GM18499 (cell line): ENCODE results near the gene DAP.
"Not testable (repeated sequence)": the region's sequence is repeated elsewhere in the genome, so short reads cannot be mapped to it uniquely, and the experiment has no call there.

Experiments used
- ATAC-seq: cut with Tn5 transposase; IDR thresholded peaks from one replicate; pipeline ENCODE4 v1.9.1; 2021; ENCODE audit warnings: moderate number of reproducible peaks; ENCODE audit not compliant: insufficient read depth, unreplicated experiment

DAP gene

DNA sequence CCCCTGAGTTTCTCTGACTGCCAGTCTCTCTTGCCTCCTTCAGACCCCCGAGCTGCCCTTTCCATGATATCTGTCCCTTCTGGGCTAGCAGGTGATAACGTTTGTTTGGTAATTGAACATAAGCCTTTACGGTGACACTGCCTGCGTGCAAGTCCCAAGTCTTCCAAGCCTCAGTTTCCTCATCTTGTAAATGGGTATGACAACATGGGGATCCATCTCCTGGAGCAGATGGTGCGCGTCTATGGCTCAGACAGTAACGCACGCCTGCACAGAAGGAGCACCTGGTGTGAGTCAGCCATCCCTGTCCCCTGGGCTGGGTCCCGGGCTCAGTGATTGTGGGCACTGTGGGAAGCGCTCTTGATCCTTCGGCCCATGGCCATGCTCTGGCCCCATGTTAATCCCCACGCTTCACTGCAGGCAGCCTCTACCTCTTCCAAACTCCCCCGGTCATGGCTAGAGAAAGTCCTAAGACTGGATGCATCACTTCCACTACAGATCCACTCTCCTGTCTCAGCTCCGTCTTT is 85.8 kb downstream of the DAP start:
- no peak for ATAC-seq

DNA sequence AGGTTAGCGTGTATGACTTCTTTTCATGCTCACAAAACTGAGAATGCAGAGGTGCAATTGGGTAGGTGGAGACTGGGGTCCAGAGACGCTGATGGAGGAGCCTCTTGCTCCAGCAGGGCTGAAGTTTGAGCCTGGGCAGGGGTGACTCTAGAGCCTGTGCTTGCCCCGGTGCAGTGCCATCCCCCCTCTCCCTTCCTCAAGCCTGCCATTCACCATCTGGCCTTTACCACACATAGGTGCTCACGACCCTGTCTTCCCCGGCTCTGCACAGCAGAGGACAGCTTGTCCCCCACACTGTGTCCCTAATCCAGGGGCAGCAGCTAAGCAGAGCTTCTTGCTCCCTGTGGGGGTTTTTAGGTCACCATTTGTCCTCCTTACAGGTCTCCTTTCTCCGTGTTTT is 86.5 kb downstream of the DAP start:
- no peak for ATAC-seq

GRCh38 chr5:10674096-10674495 is 86.9 kb downstream of the DAP start:
- ATAC-seq: no peak

- no peak for ATAC-seq
These were observed 87.6 kb downstream of the DAP start for GRCh38 chr5:10673407-10673806.

- ATAC-seq: no peak
These were observed 88.0 kb downstream of the DAP start for GRCh38 chr5:10673017-10673389.

DNA sequence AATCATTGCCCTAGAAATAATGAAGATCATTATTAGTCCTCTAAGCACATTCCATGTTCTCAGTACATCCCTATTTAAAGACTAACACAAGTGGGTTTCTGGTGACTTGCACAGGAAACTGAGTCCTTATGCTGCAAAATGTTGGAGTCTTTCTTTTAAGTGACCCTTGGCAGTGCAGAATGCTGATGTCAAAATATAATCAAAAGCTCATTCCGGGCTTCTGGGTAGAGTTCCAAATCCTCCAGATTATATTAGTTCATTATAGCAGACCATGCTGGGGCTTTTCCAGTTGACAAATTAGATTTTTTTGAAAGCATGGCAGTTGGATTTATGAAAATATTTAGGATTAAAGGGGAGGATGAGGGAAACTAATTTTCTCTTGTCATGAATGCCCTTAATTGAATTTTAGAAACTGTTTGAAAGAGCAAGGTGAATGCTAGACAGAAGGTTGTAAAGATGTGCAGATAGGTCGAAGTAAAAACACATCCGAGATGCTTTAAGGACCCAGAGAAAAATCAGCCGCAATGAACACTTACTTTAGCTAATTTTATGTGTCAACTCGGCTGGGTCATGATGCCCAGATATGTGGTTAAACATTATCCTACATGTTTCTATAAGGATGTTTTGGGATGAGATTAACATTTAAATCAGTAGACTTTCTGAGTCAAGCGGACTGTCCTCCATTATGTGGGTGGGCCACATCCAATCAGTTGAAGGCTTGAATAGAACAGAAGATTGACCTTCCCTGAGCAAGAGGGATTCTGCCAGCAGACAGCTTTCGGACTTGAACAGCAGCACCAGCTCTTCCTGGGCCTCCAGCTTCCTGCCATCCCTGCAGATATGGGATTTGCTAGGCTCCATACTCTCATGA is 88.7 kb downstream of the DAP start:
- no peak for ATAC-seq

- no peak for ATAC-seq
These were observed 89.7 kb downstream of the DAP start for GRCh38 chr5:10671041-10672008.

DNA sequence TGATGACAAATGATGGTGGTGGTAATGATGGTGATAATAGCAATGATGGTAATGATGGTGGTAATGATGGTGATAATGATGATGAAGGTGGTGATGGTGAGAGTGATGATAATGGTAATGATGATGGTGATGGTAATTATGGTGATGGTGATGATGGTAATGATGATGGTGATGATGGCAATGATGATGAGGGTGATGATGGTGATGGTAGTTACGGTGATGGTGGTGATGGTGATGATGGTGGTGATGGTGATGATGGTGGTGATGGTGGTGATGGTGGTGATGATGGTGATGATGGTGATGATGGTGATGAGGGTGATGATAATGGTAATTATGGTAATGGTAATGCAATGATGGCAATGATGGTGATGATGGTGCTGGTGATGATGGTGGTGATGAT is 91.1 kb downstream of the DAP start:
- no peak for ATAC-seq

DNA sequence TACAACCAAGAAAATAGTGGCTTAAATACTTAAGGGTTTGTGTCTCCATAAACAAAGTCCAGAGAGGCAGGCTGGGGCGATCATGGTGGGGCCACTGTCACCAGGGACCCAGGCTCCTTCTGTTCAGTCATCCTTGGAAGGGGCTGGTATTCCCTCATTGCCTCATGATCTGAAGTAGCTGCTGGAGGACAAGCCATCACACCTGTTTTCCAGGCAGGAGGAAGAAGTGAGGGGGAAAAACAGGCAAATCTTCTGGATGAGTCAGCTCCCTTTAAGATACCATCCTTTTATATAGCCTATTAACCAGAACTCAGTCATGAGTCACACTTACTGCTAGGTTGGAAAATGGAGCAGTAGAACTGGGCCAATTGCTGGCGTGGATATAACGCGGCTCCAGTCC is 92.3 kb downstream of the DAP start:
- no peak for ATAC-seq

- ATAC-seq: no peak
These were observed 93.5 kb downstream of the DAP start for GRCh38 chr5:10667431-10668057.

DNA sequence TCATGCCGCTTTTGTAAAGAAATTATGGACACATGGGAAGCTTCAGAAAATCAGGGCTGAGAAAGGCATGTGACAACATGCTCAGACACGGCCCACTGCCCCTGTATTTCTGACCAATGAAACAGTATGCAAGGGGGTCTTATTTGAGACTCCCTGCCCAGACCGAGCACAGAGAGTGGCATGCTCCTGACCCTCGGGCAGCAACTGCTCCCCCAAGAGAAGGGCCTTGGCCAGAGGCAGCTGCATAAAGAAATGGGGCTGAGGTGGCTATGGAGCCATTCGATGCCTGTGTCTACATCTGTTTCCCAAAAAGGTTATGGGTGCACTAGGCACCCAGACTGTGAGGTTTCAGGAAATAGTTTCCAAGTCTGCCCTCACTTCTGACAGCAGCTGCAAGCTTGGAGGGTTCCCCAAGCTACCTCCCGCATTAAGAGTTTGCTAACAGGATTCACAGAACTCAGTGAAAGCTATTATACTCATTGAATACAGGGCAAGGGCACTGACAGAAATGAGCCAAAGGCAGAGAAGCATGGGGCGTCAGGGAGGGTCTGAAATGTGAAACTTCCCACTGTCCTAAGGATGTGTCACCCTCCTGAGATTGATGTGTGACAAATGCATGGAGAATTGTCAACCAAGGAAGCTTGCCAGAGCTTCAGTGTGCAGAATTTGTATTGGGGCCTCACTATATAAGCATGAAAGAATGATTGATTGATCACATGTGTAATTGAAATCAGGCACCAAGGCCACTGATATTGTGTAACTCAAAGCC is 94.3 kb downstream of the DAP start:
- no peak for ATAC-seq

DNA sequence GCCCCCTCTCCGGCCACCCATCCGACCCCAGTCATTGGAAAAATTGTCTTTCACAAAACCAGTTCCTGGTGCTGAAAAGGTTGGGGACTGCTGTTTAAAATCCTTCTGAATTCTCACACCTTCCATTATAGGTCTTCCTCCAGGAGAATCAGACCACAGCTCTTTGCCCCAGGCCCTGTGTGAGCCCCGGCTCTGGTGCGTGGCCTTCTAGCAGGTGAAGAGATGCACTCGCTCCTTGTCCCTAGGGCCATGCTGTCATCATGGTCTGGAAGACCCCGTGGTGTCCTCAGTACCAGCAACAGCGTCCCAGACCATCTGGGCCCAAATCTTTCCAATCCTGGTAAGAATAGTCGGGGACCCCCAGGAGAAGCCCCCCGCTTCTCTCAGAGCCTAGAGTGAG is 95.2 kb downstream of the DAP start:
- no peak for ATAC-seq

DNA sequence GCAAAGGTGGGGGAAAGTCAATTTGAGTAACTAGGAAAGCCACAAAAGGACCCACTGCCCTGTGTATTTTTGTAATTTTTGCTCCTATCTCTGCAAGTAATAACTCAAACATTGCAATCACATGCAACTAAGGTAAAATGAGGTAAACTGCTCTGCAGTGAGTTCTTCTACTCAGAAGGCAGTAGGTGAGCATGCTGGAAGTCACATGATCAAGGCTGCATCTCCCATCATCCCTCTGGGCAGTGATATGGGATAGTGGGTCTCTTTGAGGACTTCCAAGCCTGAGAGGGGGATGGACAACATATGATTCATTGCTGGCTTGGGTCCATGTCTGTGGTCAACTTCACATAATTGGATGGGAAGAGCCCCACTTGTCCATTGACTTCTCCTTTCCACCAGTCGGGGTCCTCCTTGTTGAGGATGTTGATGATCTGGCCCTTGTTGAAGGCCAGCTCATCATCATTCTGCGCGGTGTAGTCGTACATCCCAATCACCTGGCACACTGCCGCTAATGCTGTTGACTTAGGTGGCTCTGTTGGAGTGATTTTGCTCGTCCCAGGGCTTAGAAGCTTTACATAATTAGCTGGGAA is 96.8 kb downstream of the DAP start:
- ATAC-seq: not testable (repeated sequence)

DNA sequence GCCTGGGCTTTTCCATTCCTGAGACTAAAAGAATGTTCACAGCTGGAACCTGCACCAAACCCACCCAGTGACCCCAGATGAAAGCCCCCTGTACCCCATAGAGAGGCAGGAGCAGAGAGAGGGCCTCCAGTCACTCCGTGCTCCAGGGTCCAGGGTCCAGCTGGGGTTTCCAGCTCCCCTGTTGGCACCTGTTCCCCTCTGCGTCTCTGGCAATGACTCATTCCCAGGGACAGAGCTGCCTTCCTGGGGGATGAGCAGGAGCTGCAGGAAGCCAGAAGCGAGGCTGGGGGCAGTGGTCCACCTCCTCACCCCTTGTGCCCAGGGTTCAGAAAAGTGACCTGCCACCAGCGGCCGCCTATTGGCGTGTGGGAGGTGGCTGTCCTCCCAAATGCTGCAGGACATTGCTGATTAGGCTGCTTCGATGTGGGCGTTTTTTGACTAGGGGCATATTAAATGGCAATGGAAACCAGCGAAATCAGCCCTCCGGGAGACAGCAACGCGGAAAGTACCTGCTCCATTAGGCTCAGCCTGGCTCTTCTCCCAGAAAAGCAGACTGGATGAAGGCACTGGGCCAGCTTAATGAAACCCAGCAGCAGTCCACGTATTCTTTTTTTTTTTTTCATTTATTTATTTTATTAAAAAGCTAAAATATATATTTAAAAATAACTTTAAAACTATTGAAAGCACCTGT is 97.4 kb downstream of the DAP start:
- ATAC-seq: no peak

DNA sequence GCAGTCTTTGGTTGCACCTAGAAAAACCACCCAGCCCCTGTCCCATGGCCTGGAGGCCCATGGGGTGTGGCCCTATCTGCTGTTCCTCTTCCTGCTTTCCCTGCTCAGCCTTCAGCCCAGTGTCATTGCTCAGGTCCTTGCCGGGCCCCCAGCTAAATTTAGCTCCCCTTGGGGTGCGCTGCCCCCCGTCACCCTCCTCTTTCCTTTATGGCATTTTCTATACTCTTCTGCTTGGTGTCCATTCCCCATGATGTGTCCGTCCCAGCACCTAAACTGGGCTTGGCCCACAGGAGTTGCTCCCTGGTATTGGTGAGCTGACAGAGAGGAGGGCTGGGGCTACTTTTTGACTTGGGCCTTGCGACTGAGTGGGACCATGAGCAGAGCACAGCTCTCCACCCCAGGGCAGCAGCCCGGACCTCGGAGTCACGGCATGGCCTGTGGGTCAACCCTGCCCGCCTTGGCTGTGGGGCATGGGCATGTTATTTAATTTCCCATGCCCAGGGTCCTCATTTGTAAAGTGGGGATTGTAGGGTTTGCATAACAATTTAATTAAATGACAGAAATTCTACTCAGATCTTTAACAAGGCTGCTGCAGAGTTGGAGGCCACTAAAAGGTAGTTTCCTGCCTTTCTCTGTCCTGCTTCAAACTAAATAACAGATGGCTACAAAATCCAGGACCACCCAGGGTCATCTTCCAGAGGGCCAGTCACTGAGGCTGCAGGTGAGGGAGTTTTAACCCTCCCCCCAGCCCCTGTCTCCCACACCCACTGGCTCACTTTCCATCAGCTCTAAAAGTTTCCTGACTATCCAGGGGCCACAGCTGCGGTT is 98.2 kb downstream of the DAP start:
- no peak for ATAC-seq

DNA sequence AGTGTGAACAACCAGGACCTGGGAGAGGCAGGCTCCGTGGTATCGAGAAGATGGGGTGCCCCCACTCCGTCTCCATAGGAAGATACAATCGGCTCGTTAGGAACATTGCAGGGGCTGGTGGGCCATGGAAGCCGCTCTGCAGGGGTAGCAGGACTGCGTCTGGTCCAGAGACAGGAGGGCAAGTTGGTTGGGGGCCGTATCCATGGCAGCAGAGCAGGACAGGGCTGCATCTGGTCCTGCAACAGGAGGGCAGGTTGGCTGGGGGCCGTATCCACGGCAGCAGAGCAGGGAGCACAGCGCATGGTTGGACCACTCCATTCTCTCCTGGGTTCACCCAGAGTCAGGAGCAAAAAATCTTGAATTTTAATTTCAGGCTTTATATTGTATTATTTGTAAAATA is 99.0 kb downstream of the DAP start:
- no peak for ATAC-seq

DNA sequence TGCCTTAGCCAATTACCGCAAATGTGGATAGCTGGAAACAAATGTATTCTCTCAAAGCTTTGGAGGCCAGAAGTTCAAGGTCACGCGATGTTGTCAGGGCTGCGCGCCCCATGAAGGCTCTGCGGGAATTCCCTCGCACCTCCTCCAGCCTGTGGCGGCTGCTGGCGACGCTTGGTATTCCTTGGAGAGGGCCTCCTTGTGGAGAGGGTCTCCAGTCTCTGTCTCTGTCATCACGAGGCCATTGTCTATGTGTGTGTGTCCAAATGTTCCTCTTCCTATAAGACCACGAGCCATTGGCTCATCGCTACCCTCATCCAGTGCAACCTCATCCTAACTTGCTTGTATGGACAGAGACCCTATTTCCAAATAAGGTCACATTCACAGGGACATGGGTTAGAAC is 99.6 kb downstream of the DAP start:
- no peak for ATAC-seq

- ATAC-seq: no peak
These were observed 100.2 kb downstream of the DAP start for GRCh38 chr5:10660720-10661387.
